GM12892 (cell line): Measurements from ENCODE around the gene NEDD4L.

Source experiments
- DNase-seq: peaks from one replicate; pipeline ENCODE4 v3.0.0; 2011; ENCODE audit not compliant: insufficient read length
- FAIRE-seq: peaks from 2 replicates; lab custom pipeline; 2011; peaks lifted over from hg19 to GRCh38; lab: Jason Lieb, UNC
- POLR2A ChIP-seq: IDR thresholded peaks from 2 replicates; pipeline ENCODE4 v1.6.1; 2011; ENCODE audit warnings: low read depth, low read length, control low read depth
- POLR2AphosphoS5 ChIP-seq: IDR thresholded peaks from 2 replicates; pipeline ENCODE4 v1.6.1; 2011; ENCODE audit warnings: low read depth, low read length, control low read depth
- TAF1 ChIP-seq: IDR thresholded peaks from 2 replicates; pipeline ENCODE4 v1.6.1; 2011; ENCODE audit warnings: low read depth, mild to moderate bottlenecking, control low read depth, low read length, borderline replicate concordance

NEDD4L gene

GRCh38 chr18:58323866-58324762, 280.1 kb downstream of the NEDD4L start:
- FAIRE-seq = no peak
- TF ChIP-seq POLR2AphosphoS5 = no peak
- no peak for TF ChIP-seq POLR2A
- TF ChIP-seq TAF1 = no peak
- DNase-seq = no peak

GRCh38 chr18:58324824-58325480, 280.9 kb downstream of the NEDD4L start:
- no peak for TF ChIP-seq POLR2AphosphoS5
- DNase-seq (no peak), FAIRE-seq (no peak)

- no peak for TF ChIP-seq TAF1
- no peak for TF ChIP-seq POLR2AphosphoS5
- no peak for TF ChIP-seq POLR2A
- FAIRE-seq (no peak), DNase-seq (no peak)
Observed at GRCh38 chr18:58325494-58325893, 281.5 kb downstream of the NEDD4L start.

GRCh38 chr18:58334061-58334460, 290.0 kb downstream of the NEDD4L start:
- TF ChIP-seq POLR2A = no peak
- no peak for TF ChIP-seq POLR2AphosphoS5
- no peak for TF ChIP-seq TAF1
- DNase-seq (no peak), FAIRE-seq (no peak)

GRCh38 chr18:58335223-58335622, 291.2 kb downstream of the NEDD4L start:
- TF ChIP-seq TAF1 = no peak
- no peak for TF ChIP-seq POLR2A
- TF ChIP-seq POLR2AphosphoS5 = no peak
- no peak for FAIRE-seq
- DNase-seq = no peak

GRCh38 chr18:58335821-58336220, 291.8 kb downstream of the NEDD4L start:
- FAIRE-seq (no peak), DNase-seq (no peak)
- TF ChIP-seq POLR2A (no peak), TAF1 (no peak), POLR2AphosphoS5 (no peak)

GRCh38 chr18:58336605-58337004, 292.6 kb downstream of the NEDD4L start:
- DNase-seq = no peak
- FAIRE-seq = no peak
- TF ChIP-seq POLR2AphosphoS5 = no peak
- TF ChIP-seq POLR2A = no peak
- no peak for TF ChIP-seq TAF1

- FAIRE-seq = no peak
- TF ChIP-seq POLR2AphosphoS5 (no peak), TAF1 (no peak), POLR2A (no peak)
- DNase-seq = no peak
Observed at GRCh38 chr18:58337285-58337684, 293.3 kb downstream of the NEDD4L start.

- DNase-seq (no peak), FAIRE-seq (no peak)
- no peak for TF ChIP-seq POLR2AphosphoS5
- no peak for TF ChIP-seq POLR2A
- no peak for TF ChIP-seq TAF1
Observed at GRCh38 chr18:58337686-58338085, 293.7 kb downstream of the NEDD4L start.

GRCh38 chr18:58338141-58338540, 294.1 kb downstream of the NEDD4L start:
- DNase-seq (no peak), FAIRE-seq (no peak)
- no peak for TF ChIP-seq POLR2AphosphoS5

- no peak for DNase-seq
- TF ChIP-seq POLR2A (no peak), TAF1 (no peak), POLR2AphosphoS5 (no peak)
- no peak for FAIRE-seq
Observed at GRCh38 chr18:58338961-58339592, 295.1 kb downstream of the NEDD4L start.

GRCh38 chr18:58339890-58340289, 295.9 kb downstream of the NEDD4L start:
- no peak for TF ChIP-seq POLR2A
- no peak for TF ChIP-seq POLR2AphosphoS5
- no peak for TF ChIP-seq TAF1
- FAIRE-seq (no peak), DNase-seq (no peak)

GRCh38 chr18:58341916-58342315, 297.9 kb downstream of the NEDD4L start:
- DNase-seq = no peak
- no peak for FAIRE-seq
- TF ChIP-seq POLR2AphosphoS5 = no peak
- no peak for TF ChIP-seq TAF1
- TF ChIP-seq POLR2A = no peak

- TF ChIP-seq POLR2A (no peak), TAF1 (no peak), POLR2AphosphoS5 (no peak)
- FAIRE-seq (no peak), DNase-seq (no peak)
Observed at GRCh38 chr18:58344080-58344670, 300.1 kb downstream of the NEDD4L start.
